ENCODE measurements around the gene ECPAS. TPM values are rescaled to one million over a fixed set of nuclear protein-coding genes. Genes with fewer than 3 reads are reported as not detected.
"Not testable (repeated sequence)": the region's sequence is repeated elsewhere in the genome, so short reads cannot be mapped to it uniquely, and the experiment has no call there.

Gene ECPAS
- total and polyA plus RNA-seq, 12 donors, result 17.3 to 99.1 (median 84.1) TPM

DNA sequence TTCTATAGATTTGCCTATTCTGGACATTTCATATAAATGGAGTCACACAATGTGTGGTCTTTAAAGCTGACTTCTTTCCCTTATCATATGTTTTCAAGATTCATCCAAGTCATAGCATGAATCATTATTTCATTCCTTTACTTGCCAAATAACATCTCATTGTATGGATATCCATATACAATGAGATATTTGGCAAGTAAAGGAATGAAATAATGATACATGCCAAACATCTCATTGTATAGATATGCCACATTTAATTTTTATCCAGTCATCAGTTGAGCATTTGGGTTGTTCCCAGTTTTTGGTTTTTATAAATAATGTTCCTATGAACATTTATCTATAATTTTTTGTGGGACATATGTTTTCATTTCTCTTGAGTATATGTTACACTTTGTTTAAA lies 133.6 kb downstream of the ECPAS start:
- H3K36me3 ChIP-seq (replicated peaks in 1 of 2), result no peaks in the 10 kb centered on the region
- H3K27ac ChIP-seq, result no peak overlapping the region
- TF ChIP-seq POLR2A (IDR thresholded peaks at IDR 0.05), result no peak
- TF ChIP-seq, protein P1, sequence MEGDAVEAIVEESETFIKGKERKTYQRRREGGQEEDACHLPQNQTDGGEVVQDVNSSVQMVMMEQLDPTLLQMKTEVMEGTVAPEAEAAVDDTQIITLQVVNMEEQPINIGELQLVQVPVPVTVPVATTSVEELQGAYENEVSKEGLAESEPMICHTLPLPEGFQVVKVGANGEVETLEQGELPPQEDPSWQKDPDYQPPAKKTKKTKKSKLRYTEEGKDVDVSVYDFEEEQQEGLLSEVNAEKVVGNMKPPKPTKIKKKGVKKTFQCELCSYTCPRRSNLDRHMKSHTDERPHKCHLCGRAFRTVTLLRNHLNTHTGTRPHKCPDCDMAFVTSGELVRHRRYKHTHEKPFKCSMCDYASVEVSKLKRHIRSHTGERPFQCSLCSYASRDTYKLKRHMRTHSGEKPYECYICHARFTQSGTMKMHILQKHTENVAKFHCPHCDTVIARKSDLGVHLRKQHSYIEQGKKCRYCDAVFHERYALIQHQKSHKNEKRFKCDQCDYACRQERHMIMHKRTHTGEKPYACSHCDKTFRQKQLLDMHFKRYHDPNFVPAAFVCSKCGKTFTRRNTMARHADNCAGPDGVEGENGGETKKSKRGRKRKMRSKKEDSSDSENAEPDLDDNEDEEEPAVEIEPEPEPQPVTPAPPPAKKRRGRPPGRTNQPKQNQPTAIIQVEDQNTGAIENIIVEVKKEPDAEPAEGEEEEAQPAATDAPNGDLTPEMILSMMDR (IDR thresholded peaks at IDR 0.05), result no peak
- intact Hi-C loops (cut with DNase I), result no loop called here
- no peaks in the 10 kb centered on the region for H3K27me3 ChIP-seq
- no peaks in the 10 kb centered on the region for H3K9me3 ChIP-seq (replicated peaks in 1 of 3)
- no peaks in the 10 kb centered on the region for H3K4me1 ChIP-seq (replicated peaks in 1 of 2)
- DNase-seq, result no peak
- H3K4me3 ChIP-seq, result no peak overlapping the region

DNA sequence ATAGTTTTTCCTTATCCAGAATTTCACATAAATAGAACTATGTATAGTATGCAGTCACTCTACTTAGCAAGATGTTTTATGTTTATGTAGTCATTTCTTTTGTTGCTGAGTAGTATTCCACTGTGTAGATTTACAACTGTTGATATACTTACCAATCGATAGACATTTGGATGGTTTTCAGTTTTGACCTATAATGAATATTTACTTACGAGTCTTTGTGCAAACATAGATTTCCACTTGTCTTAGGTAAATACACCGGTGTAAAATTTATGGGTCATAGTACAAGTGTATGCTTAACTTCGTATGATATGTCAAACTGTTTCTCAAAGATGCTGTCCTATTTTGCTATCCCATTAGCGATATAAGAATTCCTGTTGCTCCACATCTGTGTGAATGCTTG lies 134.4 kb downstream of the ECPAS start:
- Histone ChIP-seq H3K9me3 (replicated peaks in 1 of 3) (no peaks in the 10 kb centered on the region), H3K27ac (no peak overlapping the region), H3K27me3 (no peaks in the 10 kb centered on the region), H3K36me3 (replicated peaks in 1 of 2) (no peaks in the 10 kb centered on the region), H3K4me3 (no peak overlapping the region), H3K4me1 (replicated peaks in 1 of 2) (no peaks in the 10 kb centered on the region)
- no peak for TF ChIP-seq POLR2A (IDR thresholded peaks at IDR 0.05)
- TF ChIP-seq, protein P1 (IDR thresholded peaks at IDR 0.05), result no peak
- 72 to 79% (median 75%) methylated on average over 5 of the region's 5 CpGs for WGBS, 4 donors
- intact Hi-C loops (cut with DNase I), result no loop called here
- DNase-seq, result no peak

DNA sequence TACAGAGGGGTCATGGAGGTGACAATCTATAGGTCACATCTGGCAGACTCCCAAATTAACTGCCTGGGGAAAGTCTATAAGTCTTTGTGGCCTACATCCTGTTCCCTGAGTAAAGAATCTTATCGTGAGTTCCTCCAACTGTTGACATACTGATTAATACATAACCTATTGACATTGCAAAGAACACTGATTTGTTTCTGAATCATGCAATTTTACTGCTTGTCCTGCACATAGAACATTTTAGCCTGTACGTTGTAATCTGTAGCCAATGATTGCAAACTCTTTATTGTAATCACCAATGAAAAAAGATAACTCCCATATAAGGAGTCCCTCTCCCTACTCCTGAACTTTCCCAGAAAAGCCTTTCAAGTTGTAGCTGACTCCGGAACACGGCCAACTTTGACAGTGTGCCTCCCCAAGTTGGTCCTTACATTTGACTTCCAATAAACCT lies 135.3 kb downstream of the ECPAS start:
- intact Hi-C loops (cut with DNase I), result no loop called here
- H3K4me1 ChIP-seq (replicated peaks in 1 of 2), result no peaks in the 10 kb centered on the region
- H3K4me3 ChIP-seq, result no peak overlapping the region
- H3K36me3 ChIP-seq (replicated peaks in 1 of 2), result no peaks in the 10 kb centered on the region
- 36 to 41% (median 39%) methylated on average over 4 of the region's 4 CpGs for WGBS, 4 donors
- H3K9me3 ChIP-seq (replicated peaks in 1 of 3), result no peaks in the 10 kb centered on the region
- DNase-seq, result no peak
- no peak for TF ChIP-seq POLR2A (IDR thresholded peaks at IDR 0.05)
- TF ChIP-seq, protein P1 (IDR thresholded peaks at IDR 0.05), result no peak
- H3K27me3 ChIP-seq, result no peaks in the 10 kb centered on the region
- H3K27ac ChIP-seq, result no peak overlapping the region

DNA sequence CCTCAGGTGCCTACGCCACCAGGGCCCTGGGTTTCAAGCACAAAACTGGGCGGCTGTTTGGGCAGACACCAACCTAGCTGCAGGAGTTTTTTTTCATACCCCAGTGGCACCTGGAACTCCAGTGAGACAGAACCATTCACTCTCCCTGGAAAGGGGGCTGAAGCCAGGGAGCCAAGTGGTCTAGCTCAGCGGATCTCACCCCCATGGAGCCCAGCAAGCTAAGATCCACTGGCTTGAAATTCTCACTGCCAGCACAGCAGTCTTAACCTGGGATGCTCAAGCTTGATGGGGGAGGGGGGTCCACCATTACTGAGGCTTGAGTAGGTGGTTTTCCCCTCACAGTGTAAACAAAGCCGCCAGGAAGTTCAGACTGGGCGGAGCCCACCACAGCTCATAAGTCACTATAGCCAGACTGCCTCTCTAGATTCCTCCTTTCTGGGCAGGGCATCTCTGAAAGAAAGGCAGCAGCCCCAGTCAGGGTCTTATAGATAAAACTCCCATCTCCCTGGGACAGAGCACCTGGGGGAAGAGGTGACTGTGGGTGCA lies 149.8 kb downstream of the ECPAS start:
- H3K4me3 ChIP-seq; intact Hi-C loops (cut with DNase I); H3K27me3 ChIP-seq; H3K4me1 ChIP-seq (replicated peaks in 1 of 2); H3K27ac ChIP-seq; DNase-seq; H3K9me3 ChIP-seq (replicated peaks in 1 of 3); H3K36me3 ChIP-seq (replicated peaks in 1 of 2): not testable (repeated sequence)
- WGBS, 4 donors, result 76 to 79% (median 79%) methylated on average over 5 of the region's 5 CpGs; no CpG with 5 or more reads in 1 of the 4 donors

DNA sequence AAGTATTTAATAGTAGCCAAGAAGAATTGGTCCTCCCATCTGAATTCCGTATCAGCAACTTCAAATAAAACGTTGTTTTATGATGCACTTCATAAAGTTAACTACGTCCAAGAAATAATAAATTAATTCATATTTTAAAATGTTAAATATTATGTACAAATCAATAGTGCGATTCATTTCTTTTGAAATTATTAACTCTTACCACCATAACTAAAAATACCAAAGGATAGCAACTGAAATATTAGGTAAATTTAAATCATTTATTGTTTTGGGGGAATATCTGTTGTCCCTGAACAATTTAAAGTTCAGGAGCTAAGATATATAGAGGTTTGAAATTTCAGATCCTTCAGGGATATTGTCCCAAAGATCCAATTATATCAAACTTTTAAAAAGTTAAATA lies 154.1 kb downstream of the ECPAS start, which contains the start of gene OR2K2:
TSS of gene OR2K2 (minus strand) at position 101 of the 400 bp plus-strand sequence. CDS start 1,791 bp downstream, outside the sequence.
- no peaks in the 10 kb centered on the region for H3K9me3 ChIP-seq (replicated peaks in 1 of 3)
- no peaks in the 10 kb centered on the region for H3K4me1 ChIP-seq (replicated peaks in 1 of 2)
- peaks cover 9% of the 10 kb centered on the region for H3K27me3 ChIP-seq
- H3K27ac ChIP-seq, result no peak within 1 kb of the TSS
- H3K4me3 ChIP-seq, result no peak within 1 kb of the TSS
- WGBS, 4 donors, result 72 to 84% (median 78%) methylated on average over 4 of the region's 4 CpGs
- intact Hi-C loops (cut with DNase I), result no loop called here
- H3K36me3 ChIP-seq (replicated peaks in 1 of 2), result no peaks in the 10 kb centered on the region
- no peak for DNase-seq
- no peak for TF ChIP-seq POLR2A (IDR thresholded peaks at IDR 0.05)
- TF ChIP-seq, protein P1 (IDR thresholded peaks at IDR 0.05), result no peak
